Pancreas (tissue), 10 donors: Measurements from ENCODE around the gene CAMK2A. TPM values are rescaled to one million over a fixed set of nuclear protein-coding genes. Genes with fewer than 3 reads are reported as not detected.

Source experiments
- ATAC-seq, 4 donors: fragments of 200-7000 bp; cut with Tn5 transposase; one replicate each; pipeline versions ENCODE4 v1.8.0 to v1.9.1; 2020; ENCODE audit warnings: mild to moderate bottlenecking in 4 of 4, moderate library complexity in 4 of 4
- DNase-seq, 6 donors: peaks; one replicate each; pipeline ENCODE4 v3.0.0-alpha.2; 2020
- FAIRE-seq: peaks from 2 replicates; lab custom pipeline; 2012; peaks lifted over from hg19 to GRCh38; lab: Jason Lieb, UNC
- H3K27ac ChIP-seq, 4 donors: fragments of 200-600 bp; sonication (generic); 1 replicate in 3 of 4; 2 replicates in 1 of 4; pipeline versions ENCODE4 v1.5.0 to v1.8.0; 2020
- H3K27me3 ChIP-seq, 4 donors: fragments of 200-600 bp; one replicate each; pipeline ENCODE4 v1.8.0; 2021
- H3K36me3 ChIP-seq, 3 donors: fragments of 200-600 bp; sonication (generic) in 1 of 3; one replicate each; pipeline versions ENCODE4 v1.5.0 to v1.8.0; 2020 to 2021
- H3K4me1 ChIP-seq, 3 donors: fragments of 200-600 bp; one replicate each; pipeline ENCODE4 v1.8.0; 2021
- H3K4me3 ChIP-seq, 4 donors: fragments of 200-600 bp; sonication (generic) in 2 of 4; one replicate each; pipeline versions ENCODE4 v1.5.0 to v1.8.0; 2020 to 2021
- H3K9me3 ChIP-seq, 4 donors: fragments of 200-600 bp; one replicate each; pipeline ENCODE4 v1.8.0; 2021
- CTCF ChIP-seq, 4 donors: fragments of 200-600 bp; sonication (generic) in 3 of 4; IDR thresholded peaks; one replicate each; pipeline versions ENCODE4 v1.5.0 to v1.8.0; 2021; ENCODE audit warnings: antibody characterized with exemption in 4 of 4
- WGBS, 2 donors: extraction: QIAGEN DNeasy Blood & Tissue Kit; methylation state at CpG; one replicate each; pipeline ENCODE4 v1.1.7; 2013; 5-methylcytosine and 5-hydroxymethylcytosine counted together
- intact Hi-C, 3 donors: fragments of 100-400 bp; cut with DNase I; formaldehyde crosslinking; loops; one replicate each; pipeline versions ENCODE4 v1.11.1 to v1.14.2; 2022
- polyA plus RNA-seq, 2 donors: library from polyadenylated mRNA; stranded (reverse); fragments of 200-250 nt; gene quantifications; one replicate each; pipeline ENCODE4 v1.2.3, GENCODE V29; 2013
- total RNA-seq, 6 donors: library from RNA; stranded (reverse); fragmentation: NEBNext Ultra II Directional in 4 of 6; extraction: Animal tissue kit (Norgen Biotek cat#: 25700) in 4 of 6; gene quantifications; one replicate each; pipeline versions ENCODE4 v1.2.1 to v1.2.4, GENCODE V29; 2021 to 2023
- donor health status: healthy with polysubstance abuse.
- donor health status: DM: no; HTN: no; CAD: no; lungs with moderate emphysema.
- donor health status: DM: no; HTN: no; CAD: no.
- donor health status: control.
- donor health status: control.
- donor health status: Bipolar disorder and iron deficiency.
- donor health status: DM: yes; HTN: yes; CAD: no.
- donor health status: DM: no; HTN: no; CAD: no.
- donor health status: DM: no; HTN: no; CAD: no.
- donor health status: DM: yes; HTN: yes; CAD: no.

CAMK2A gene
- total and polyA plus RNA-seq, 8 donors: 0.03 to 0.19 (median 0.08) TPM; not detected in 3

- H3K27ac ChIP-seq: no peak overlapping the region
- no peak overlapping the region for H3K4me3 ChIP-seq
- H3K9me3 ChIP-seq: no peaks in the 10 kb centered on the region
- no peak for TF ChIP-seq CTCF (IDR thresholded peaks at IDR 0.05)
- no peaks in the 10 kb centered on the region for H3K27me3 ChIP-seq
- intact Hi-C loops: no loop called here
- DNase-seq (peak in 1 of 6 donors; percentile 2), FAIRE-seq (no peak), ATAC-seq (no peak)
- WGBS, 2 donors: 93 to 95% methylated on average over 5 of the region's 5 CpGs
- no peaks in the 10 kb centered on the region for H3K36me3 ChIP-seq
- no peaks in the 10 kb centered on the region for H3K4me1 ChIP-seq
Observed at GRCh38 chr5:150227036-150227435, 62.5 kb downstream of the CAMK2A start.

- no peaks in the 10 kb centered on the region for H3K4me1 ChIP-seq
- DNase-seq (no peak), ATAC-seq (no peak), FAIRE-seq (no peak)
- H3K9me3 ChIP-seq: no peaks in the 10 kb centered on the region
- no peak overlapping the region for H3K27ac ChIP-seq
- no peaks in the 10 kb centered on the region for H3K36me3 ChIP-seq
- no peaks in the 10 kb centered on the region for H3K27me3 ChIP-seq
- WGBS, 2 donors: 67 to 69% methylated on average over 8 of the region's 8 CpGs
- intact Hi-C loops: no loop called here
- TF ChIP-seq CTCF (IDR thresholded peaks at IDR 0.05): no peak
- H3K4me3 ChIP-seq: no peak overlapping the region
Observed at GRCh38 chr5:150224483-150225027, 65.0 kb downstream of the CAMK2A start.

GRCh38 chr5:150223474-150223873 is 66.1 kb downstream of the CAMK2A start:
- DNase-seq (no peak), FAIRE-seq (no peak), ATAC-seq (no peak)
- Histone ChIP-seq H3K9me3 (no peaks in the 10 kb centered on the region), H3K27ac (no peak overlapping the region), H3K27me3 (no peaks in the 10 kb centered on the region), H3K4me1 (no peaks in the 10 kb centered on the region), H3K4me3 (no peak overlapping the region), H3K36me3 (no peaks in the 10 kb centered on the region)
- 77 to 80% methylated on average over 7 of the region's 7 CpGs for WGBS, 2 donors
- intact Hi-C loops: no loop called here
- no peak for TF ChIP-seq CTCF (IDR thresholded peaks at IDR 0.05)

- WGBS, 2 donors: 80 to 86% methylated on average over 21 of the region's 21 CpGs
- FAIRE-seq: no peak
- no peak for DNase-seq
- intact Hi-C loops: no loop called here
- no peaks in the 10 kb centered on the region for H3K27me3 ChIP-seq
- no peaks in the 10 kb centered on the region for H3K36me3 ChIP-seq
- H3K27ac ChIP-seq: no peak overlapping the region
- H3K4me1 ChIP-seq: no peaks in the 10 kb centered on the region
- ATAC-seq: no peak
- TF ChIP-seq CTCF (IDR thresholded peaks at IDR 0.05): no peak
- no peaks in the 10 kb centered on the region for H3K9me3 ChIP-seq
- H3K4me3 ChIP-seq: no peak overlapping the region
Observed at GRCh38 chr5:150222906-150223305, 66.7 kb downstream of the CAMK2A start.

GRCh38 chr5:150221471-150221870 is 68.1 kb downstream of the CAMK2A start:
- ATAC-seq (no peak), DNase-seq (peak in 1 of 6 donors; percentile 8), FAIRE-seq (no peak)
- Histone ChIP-seq H3K27me3 (no peaks in the 10 kb centered on the region), H3K4me3 (no peak overlapping the region), H3K9me3 (no peaks in the 10 kb centered on the region), H3K27ac (no peak overlapping the region), H3K4me1 (no peaks in the 10 kb centered on the region), H3K36me3 (no peaks in the 10 kb centered on the region)
- WGBS, 2 donors: 70 to 73% methylated on average over 5 of the region's 5 CpGs
- intact Hi-C loops: no loop called here
- TF ChIP-seq CTCF (IDR thresholded peaks at IDR 0.05): no peak
